ENCODE results near the gene NTF4. TPM values are rescaled to one million over a fixed set of nuclear protein-coding genes. Genes with fewer than 3 reads are reported as not detected.

NTF4 gene
- total and polyA plus RNA-seq, 2 of the 13 experiments (the other 11 are each of a cell fraction or from before 2014, with no cell fraction given) = not detected

GRCh38 chr19:49085020-49085867, 20.6 kb upstream of the NTF4 start, which contains the start of gene SNRNP70 (continued):
- TF ChIP-seq ZNF747 (CRISPR knock-in tag; IDR thresholded peaks at IDR 0.05; ENCODE audit: borderline replicate concordance) (0 out of 2 replicates have a peak, but pooled peaks have one; percentile 27), ZNF331 (CRISPR knock-in tag; IDR thresholded peaks at IDR 0.05) (peak; percentile 32; the same call in 1 of the 2 replicates), BRF2 (CRISPR knock-in tag; IDR thresholded peaks at IDR 0.05) (0 out of 2 replicates have a peak, but pooled peaks have one; percentile 47), ETV6 (CRISPR knock-in tag; conservative IDR thresholded peaks at IDR 0.05) (peak; percentile 70; the same call in 1 of the 2 replicates), SP4 (CRISPR knock-in tag; IDR thresholded peaks at IDR 0.05) (peak; percentile 96), MLXIP (CRISPR knock-in tag; IDR thresholded peaks at IDR 0.05; ENCODE audit: borderline replicate concordance) (peak; percentile 38; the same call in 1 of the 2 replicates), SPEN (CRISPR knock-in tag; IDR thresholded peaks at IDR 0.05; ENCODE audit: low read depth) (peak; percentile 99), CREB3 (CRISPR knock-in tag; IDR thresholded peaks at IDR 0.05) (peak; percentile 28; the same call in 1 of the 2 replicates), FOSL1 (CRISPR knock-in tag; IDR thresholded peaks at IDR 0.05; ENCODE audit: borderline replicate concordance) (peak; percentile 59; the same call in 1 of the 2 replicates), HOMEZ (CRISPR knock-in tag; IDR thresholded peaks at IDR 0.05; ENCODE audit: low read depth) (no peak; the same call in 1 of the 2 replicates), ZNF7 (CRISPR knock-in tag; IDR thresholded peaks at IDR 0.05) (no peak), ARID4A (CRISPR knock-in tag; IDR thresholded peaks at IDR 0.05; ENCODE audit: borderline replicate concordance) (peak; percentile 94; the same call in 1 of the 2 replicates), ZBTB26 (CRISPR knock-in tag; IDR thresholded peaks at IDR 0.05; ENCODE audit: borderline replicate concordance) (peak; percentile 55), ZFP37 (CRISPR knock-in tag; IDR thresholded peaks at IDR 0.05; ENCODE audit: borderline replicate concordance) (no peak), ZMYM2 (CRISPR knock-in tag; IDR thresholded peaks at IDR 0.05) (no peak)

All from HepG2 (cell line).